IMR-90 (cell line): ENCODE data around the gene ZW10. TPM values are rescaled to one million over a fixed set of nuclear protein-coding genes. Genes with fewer than 3 reads are reported as not detected.

Source experiments
- ATAC-seq: fragments of 200-7000 bp; cut with Tn5 transposase; 2 replicates; pipeline ENCODE4 v1.9.1; 2020; ENCODE audit warnings: low read depth, mild to moderate bottlenecking, moderate library complexity
- BruUV-seq: library from RNA; stranded (reverse); fragments of 400-500 nt; replicated peaks from 2 replicates; lab custom pipeline; 2021; lab: Mats Ljungman, UMichigan
- CTCF ChIA-PET: fragments of 300-600 bp; formaldehyde crosslinking; extraction: SDS; loops from one replicate; lab custom pipeline; 2021; ENCODE audit warnings: antibody characterized with exemption; lab: Yijun Ruan, JAX
- POLR2A ChIA-PET: fragments of 300-600 bp; sonication (Branson Sonifier 250); formaldehyde crosslinking; loops from one replicate; lab custom pipeline; 2022; ENCODE audit warnings: antibody characterized with exemption; ENCODE audit not compliant: unreplicated experiment; lab: Charles Lee
- DNase-seq: peaks from one replicate; pipeline ENCODE4 v3.0.0; 2013
- H2AFZ ChIP-seq: replicated peaks from 2 replicates; pipeline ENCODE3; 2013; ENCODE audit warnings: low read length, mild to moderate bottlenecking; ENCODE audit not compliant: poor library complexity
- H2AK5ac ChIP-seq: 2 replicates; pipeline ENCODE4 v1.6.1; 2013; ENCODE audit warnings: low read depth, low read length, inconsistent platforms
- H2AK9ac ChIP-seq: replicated peaks from 2 replicates; pipeline ENCODE3; 2013; ENCODE audit warnings: mild to moderate bottlenecking, low read depth, low read length, moderate library complexity; ENCODE audit not compliant: poor library complexity
- H2BK120ac ChIP-seq: 2 replicates; pipeline ENCODE4 v1.6.1; 2013; ENCODE audit warnings: low read depth, low read length, inconsistent platforms
- H2BK15ac ChIP-seq: 3 replicates; pipeline ENCODE4 v1.6.1; 2013; ENCODE audit warnings: low read depth, low read length, inconsistent platforms
- H2BK20ac ChIP-seq: 2 replicates; pipeline ENCODE4 v1.6.1; 2013; ENCODE audit warnings: low read depth, mild to moderate bottlenecking, inconsistent platforms, low read length, moderate library complexity
- H2BK5ac ChIP-seq: 2 replicates; pipeline ENCODE4 v1.6.1; 2013; ENCODE audit warnings: mild to moderate bottlenecking, low read depth, low read length, inconsistent platforms; ENCODE audit not compliant: poor library complexity, severe bottlenecking
- H3K14ac ChIP-seq: replicated peaks from 2 replicates; pipeline ENCODE4 v1.6.1; 2013; ENCODE audit warnings: low read depth, low read length, inconsistent platforms
- H3K18ac ChIP-seq: 2 replicates; pipeline ENCODE4 v1.6.1; 2013; ENCODE audit warnings: low read depth, low read length, control low read depth
- H3K23ac ChIP-seq: 2 replicates; pipeline ENCODE4 v1.6.1; 2013; ENCODE audit warnings: low read depth, low read length, inconsistent platforms
- H3K27ac ChIP-seq: 2 replicates; pipeline ENCODE4 v1.5.1; 2013; ENCODE audit warnings: mild to moderate bottlenecking, control low read depth, low read length; ENCODE audit not compliant: insufficient read depth
- H3K27me3 ChIP-seq: 2 replicates; pipeline ENCODE4 v1.6.1; 2013; ENCODE audit warnings: low read length; ENCODE audit not compliant: control insufficient read depth, insufficient read depth
- H3K36me3 ChIP-seq: 2 replicates; pipeline ENCODE4 v1.6.1; 2013; ENCODE audit warnings: low read length, mixed read lengths; ENCODE audit not compliant: control insufficient read depth, insufficient read depth
- H3K4ac ChIP-seq: 2 replicates; pipeline ENCODE4 v1.6.1; 2013; ENCODE audit warnings: low read depth, low read length, inconsistent platforms
- H3K4me1 ChIP-seq: 2 replicates; pipeline ENCODE4 v1.6.1; 2013; ENCODE audit warnings: low read length, mixed read lengths; ENCODE audit not compliant: control insufficient read depth, insufficient read depth
- H3K4me2 ChIP-seq: 2 replicates; pipeline ENCODE4 v1.6.1; 2013; ENCODE audit warnings: low read depth, mild to moderate bottlenecking, control low read depth, low read length, moderate library complexity
- H3K4me3 ChIP-seq: 2 replicates; pipeline ENCODE4 v1.5.1; 2013; ENCODE audit warnings: low read depth, mild to moderate bottlenecking, control low read depth, low read length, moderate library complexity; ENCODE audit not compliant: insufficient read depth
- H3K56ac ChIP-seq: 2 replicates; pipeline ENCODE4 v1.6.1; 2013; ENCODE audit warnings: low read length, inconsistent platforms; ENCODE audit not compliant: insufficient read depth; ENCODE audit errors: extremely low read depth
- H3K79me1 ChIP-seq, 2 experiments: 2 replicates each; pipeline ENCODE4 v1.6.1; 2013; ENCODE audit warnings: low read length in 2 of 2, inconsistent platforms in 1 of 2, low read depth in 1 of 2
- H3K9ac ChIP-seq: 2 replicates; pipeline ENCODE4 v1.6.1; 2013; ENCODE audit warnings: low read depth, low read length, control low read depth
- H3K9me1 ChIP-seq: 2 replicates; pipeline ENCODE4 v1.6.1; 2013; ENCODE audit warnings: low read length, inconsistent platforms; ENCODE audit not compliant: insufficient read depth
- H3K9me3 ChIP-seq: 2 replicates; pipeline ENCODE4 v1.6.1; 2013; ENCODE audit warnings: low read length; ENCODE audit not compliant: control insufficient read depth, insufficient read depth
- H4K20me1 ChIP-seq: 2 replicates; pipeline ENCODE4 v1.6.1; 2013; ENCODE audit warnings: low read length, inconsistent platforms; ENCODE audit not compliant: insufficient read depth
- H4K5ac ChIP-seq: 2 replicates; pipeline ENCODE4 v1.6.1; 2013; ENCODE audit warnings: mild to moderate bottlenecking, low read depth, low read length, control low read depth
- H4K8ac ChIP-seq, 2 experiments: 2 replicates each; pipeline ENCODE4 v1.6.1; 2013; ENCODE audit warnings: low read depth in 2 of 2, low read length in 2 of 2, control low read depth in 1 of 2, inconsistent platforms in 1 of 2
- H4K91ac ChIP-seq: 2 replicates; pipeline ENCODE4 v1.6.1; 2013; ENCODE audit warnings: low read depth, low read length, inconsistent platforms; ENCODE audit not compliant: insufficient read depth
- CEBPB ChIP-seq: IDR thresholded peaks from 2 replicates; pipeline ENCODE4 v1.6.1; 2012; ENCODE audit warnings: low read depth, low read length, improper control_type of control experiment
- NFE2L2 ChIP-seq: fragments of 150-350 bp; IDR thresholded peaks from 2 replicates; pipeline ENCODE4 v1.6.1; 2016; ENCODE audit warnings: low read depth, mild to moderate bottlenecking, low read length
- USF2 ChIP-seq: fragments of 150-350 bp; IDR thresholded peaks from 2 replicates; pipeline ENCODE4 v1.6.1; 2017; ENCODE audit warnings: mild to moderate bottlenecking, antibody characterized with exemption, low read length, low read depth
- WGBS, 2 experiments: methylation state at CpG; one replicate each; pipeline versions ENCODE4 v1.1.5 to v1.1.7; 2013; ENCODE audit warnings: missing lambda C conversion rate in 2 of 2; ENCODE audit not compliant: insufficient read length in 1 of 2; ENCODE audit errors: extremely low coverage in 2 of 2; 5-methylcytosine and 5-hydroxymethylcytosine counted together
- dilution Hi-C: fragments of 300-500 bp; cut with HindIII; formaldehyde crosslinking; loops from one replicate; pipeline ENCODE4 v1.14.3; 2018; ENCODE audit warnings: low sequenced_read_pairs; ENCODE audit not compliant: unreplicated experiment
- in situ Hi-C: fragments of 300-500 bp; cut with MboI; formaldehyde crosslinking; loops from 3 replicates; pipeline ENCODE4 v1.14.3; 2019; ENCODE audit warnings: low sequenced_read_pairs, inconsistent platforms, mixed read lengths
- intact Hi-C: fragments of 100-400 bp; cut with micrococcal nuclease; formaldehyde crosslinking; loops from 2 replicates; pipeline ENCODE4 v1.10.0; 2022
- polyA plus RNA-seq, 3 experiments: library from polyadenylated mRNA; depleted of rRNA; stranded (reverse); fragments of >200 nt; gene quantifications; 2 replicates each; pipeline ENCODE4 v1.2.3, GENCODE V29; 2012; ENCODE audit warnings: low replicate concordance in 1 of 3
- total RNA-seq: library from RNA; depleted of rRNA; stranded (reverse); fragments of >200 nt; gene quantifications from 2 replicates; pipeline ENCODE4 v1.2.3, GENCODE V29; 2012

Gene ZW10
- total and polyA plus RNA-seq, 2 of the 4 experiments (the other 2 are of a cell fraction), result 10.3 to 30.6 TPM

GRCh38 chr11:113690619-113691569, 82.6 kb downstream of the ZW10 start:
- peak; percentile 35; the same call in 1 of the 2 replicates for TF ChIP-seq USF2
- TF ChIP-seq NFE2L2, result no peak
- TF ChIP-seq CEBPB, result peak; percentile 11; the same call in 1 of the 2 replicates
- no peaks in the 10 kb centered on the region for H3K4me1 ChIP-seq
- in situ Hi-C loops (no loop called here), intact Hi-C loops (no loop called here), dilution Hi-C loops (no loop called here)
- peaks cover 9% of the 10 kb centered on the region; the same call in 1 of the 2 replicates for H3K9me1 ChIP-seq
- peak overlapping the region; percentile 79 for H3K4ac ChIP-seq
- peak overlapping the region; percentile 65 for H2AK9ac ChIP-seq
- no peaks in the 10 kb centered on the region for H3K36me3 ChIP-seq
- H3K23ac ChIP-seq, result no peak overlapping the region
- peak; percentile 85 for ATAC-seq
- H3K4me3 ChIP-seq, result no peak overlapping the region
- no peak overlapping the region for H3K18ac ChIP-seq
- peak overlapping the region; percentile 80 for H2AFZ ChIP-seq
- POLR2A ChIA-PET, result no interaction called here
- no peak overlapping the region for H2BK15ac ChIP-seq
- H2BK120ac ChIP-seq, result 0 out of 2 replicates have a peak overlapping the region, but pooled peaks have one; percentile 60
- H3K27me3 ChIP-seq, result no peaks in the 10 kb centered on the region
- no peak overlapping the region for H2BK5ac ChIP-seq
- peak overlapping the region; percentile 26 for H4K91ac ChIP-seq
- no peaks in the 10 kb centered on the region for H3K79me1 ChIP-seq
- no peak overlapping the region for H3K4me2 ChIP-seq
- DNase-seq, result peak; percentile 32
- no TSS peak for BruUV-seq
- H3K14ac ChIP-seq, result no peak overlapping the region
- H2AK5ac ChIP-seq, result 0 out of 2 replicates have a peak overlapping the region, but pooled peaks have one; percentile 16
- H3K9ac ChIP-seq, result no peak overlapping the region
- H3K9me3 ChIP-seq, result no peaks in the 10 kb centered on the region
- no peak overlapping the region; the same call in 1 of the 2 replicates for H3K56ac ChIP-seq
- 93% methylated on average over 3 of the region's 15 CpGs; no CpG with 5 or more reads in 1 of the 2 experiments for WGBS, 2 experiments
- CTCF ChIA-PET, result interaction anchor here (0.9 to 1.5 kb wide), 3 partner anchors 15 to 137 kb away, joined by 3 to 5 read pairs (median 3); no protein-coding TSS in a partner anchor
- H3K27ac ChIP-seq, result no peak overlapping the region
- H4K5ac ChIP-seq, result no peak overlapping the region
- no peak overlapping the region for H2BK20ac ChIP-seq
- no peak overlapping the region for H4K8ac ChIP-seq
- H4K20me1 ChIP-seq, result no peaks in the 10 kb centered on the region
